PC-3 (cell line): ENCODE data around the gene ZFYVE28. TPM values are rescaled to one million over a fixed set of nuclear protein-coding genes. Genes with fewer than 3 reads are reported as not detected.
A peak's percentile ranks its signal among the peaks of the same experiment; 100 is the strongest.

Experiments
- ATAC-seq: fragments of 200-7000 bp; cut with Tn5 transposase; 2 replicates; pipeline ENCODE4 v1.9.1; 2020; ENCODE audit warnings: mild to moderate bottlenecking, moderate library complexity
- BruUV-seq: library from RNA; stranded (reverse); fragments of 400-500 nt; replicated peaks from 2 replicates; lab custom pipeline; 2021; lab: Mats Ljungman, UMichigan
- CTCF ChIA-PET: fragments of 300-600 bp; sonication (Branson Sonifier 250); formaldehyde crosslinking; loops from one replicate; lab custom pipeline; 2022; ENCODE audit warnings: antibody characterized with exemption; lab: Charles Lee
- POLR2A ChIA-PET: fragments of 300-600 bp; sonication (Branson Sonifier 250); formaldehyde crosslinking; loops from one replicate; lab custom pipeline; 2022; ENCODE audit warnings: antibody characterized with exemption; ENCODE audit not compliant: unreplicated experiment; lab: Charles Lee
- DNase-seq: peaks from one replicate; pipeline ENCODE4 v3.0.0-alpha.2; 2015
- H2AFZ ChIP-seq: fragments of 300-600 bp; sonication (generic); 2 replicates; pipeline ENCODE4 v1.6.0; 2016; ENCODE audit warnings: antibody characterized with exemption, low read length
- H3F3A ChIP-seq: fragments of 300-600 bp; sonication (generic); one replicate; pipeline ENCODE4 v1.6.0; 2017; ENCODE audit warnings: antibody characterized with exemption, low read length, control low read depth, mild to moderate bottlenecking; ENCODE audit not compliant: unreplicated experiment
- H3K27ac ChIP-seq: fragments of 300-600 bp; sonication (generic); 2 replicates; pipeline ENCODE4 v1.5.1; 2016; ENCODE audit warnings: mild to moderate bottlenecking, low read length
- H3K27me3 ChIP-seq: fragments of 300-600 bp; sonication (generic); 2 replicates; pipeline ENCODE4 v1.6.1; 2016; ENCODE audit warnings: low read length, mixed read lengths
- H3K36me3 ChIP-seq: fragments of 300-600 bp; sonication (generic); 2 replicates; pipeline ENCODE4 v1.6.1; 2016; ENCODE audit warnings: low read depth, mixed run types, low read length, mixed read lengths
- H3K4me1 ChIP-seq: fragments of 300-600 bp; sonication (generic); 2 replicates; pipeline ENCODE4 v1.5.1; 2016; ENCODE audit warnings: low read length; ENCODE audit not compliant: insufficient read depth
- H3K4me2 ChIP-seq: fragments of 300-600 bp; sonication (generic); 2 replicates; pipeline ENCODE4 v1.6.0; 2016; ENCODE audit warnings: low read length
- H3K4me3 ChIP-seq: fragments of 300-600 bp; sonication (generic); 2 replicates; pipeline ENCODE4 v1.5.1; 2016; ENCODE audit warnings: mild to moderate bottlenecking, low read length, mixed read lengths
- H3K79me2 ChIP-seq: fragments of 300-600 bp; sonication (generic); 2 replicates; pipeline ENCODE4 v1.6.1; 2017; ENCODE audit warnings: low read length, mixed read lengths
- H3K9ac ChIP-seq: fragments of 300-600 bp; sonication (generic); 2 replicates; pipeline ENCODE4 v1.6.0; 2016; ENCODE audit warnings: mild to moderate bottlenecking, low read length
- H3K9me2 ChIP-seq: fragments of 300-600 bp; sonication (generic); replicated peaks from 2 replicates; pipeline ENCODE4 v1.6.1; 2016; ENCODE audit warnings: mixed run types, low read length, mixed read lengths
- H3K9me3 ChIP-seq: fragments of 300-600 bp; sonication (generic); 2 replicates; pipeline ENCODE4 v1.6.1; 2016; ENCODE audit warnings: low read length, mixed read lengths
- H4K20me1 ChIP-seq: fragments of 300-600 bp; sonication (generic); 2 replicates; pipeline ENCODE4 v1.6.1; 2016; ENCODE audit warnings: low read length, mixed read lengths
- EZH2 ChIP-seq: fragments of 300-600 bp; sonication (generic); IDR thresholded peaks from one replicate; pipeline ENCODE4 v1.6.1; 2017; ENCODE audit warnings: antibody characterized with exemption, mild to moderate bottlenecking, low read length; ENCODE audit not compliant: unreplicated experiment
- EZH2phosphoT487 ChIP-seq: fragments of 300-600 bp; sonication (generic); IDR thresholded peaks from 2 replicates; pipeline ENCODE4 v1.6.1; 2018; ENCODE audit warnings: mild to moderate bottlenecking, antibody characterized with exemption, low read length, borderline replicate concordance
- intact Hi-C: fragments of 100-400 bp; cut with micrococcal nuclease; formaldehyde crosslinking; loops from 2 replicates; pipeline ENCODE4 v1.9.0; 2023
- total RNA-seq: library from RNA; depleted of rRNA; stranded (reverse); fragments of >200 nt; gene quantifications from 2 replicates; pipeline ENCODE4 v1.2.3, GENCODE V29; 2014
- TF ChIP-seq, protein P1 (sequence below): fragments of 300-600 bp; sonication (generic); conservative IDR thresholded peaks from 2 replicates; pipeline ENCODE4 v1.5.1; 2017; ENCODE audit warnings: antibody characterized with exemption, low read depth, mild to moderate bottlenecking, low read length

ZFYVE28 gene
- total RNA-seq, 1 experiment from 2014 or later: 8.0 TPM

- ChIA-PET CTCF (no interaction called here), POLR2A (no interaction called here)
- Histone ChIP-seq H3K27ac (no peak overlapping the region), H3K9me3 (peaks cover 10% of the 10 kb centered on the region), H3K36me3 (peaks cover 16% of the 10 kb centered on the region; the same call in 1 of the 2 replicates), H3K4me1 (peaks cover 14% of the 10 kb centered on the region), H4K20me1 (no peaks in the 10 kb centered on the region), H3K9ac (no peak overlapping the region), H3K4me3 (no peak overlapping the region), H3K4me2 (no peak overlapping the region), H3F3A (peaks cover 5% of the 10 kb centered on the region), H3K79me2 (no peaks in the 10 kb centered on the region), H3K27me3 (no peaks in the 10 kb centered on the region), H3K9me2 (no peaks in the 10 kb centered on the region), H2AFZ (no peak overlapping the region)
- ATAC-seq (no peak), DNase-seq (no peak)
- intact Hi-C loops: no loop called here
- BruUV-seq: no TSS peak
- TF ChIP-seq EZH2 (no peak), EZH2phosphoT487 (no peak)
- TF ChIP-seq, protein P1, sequence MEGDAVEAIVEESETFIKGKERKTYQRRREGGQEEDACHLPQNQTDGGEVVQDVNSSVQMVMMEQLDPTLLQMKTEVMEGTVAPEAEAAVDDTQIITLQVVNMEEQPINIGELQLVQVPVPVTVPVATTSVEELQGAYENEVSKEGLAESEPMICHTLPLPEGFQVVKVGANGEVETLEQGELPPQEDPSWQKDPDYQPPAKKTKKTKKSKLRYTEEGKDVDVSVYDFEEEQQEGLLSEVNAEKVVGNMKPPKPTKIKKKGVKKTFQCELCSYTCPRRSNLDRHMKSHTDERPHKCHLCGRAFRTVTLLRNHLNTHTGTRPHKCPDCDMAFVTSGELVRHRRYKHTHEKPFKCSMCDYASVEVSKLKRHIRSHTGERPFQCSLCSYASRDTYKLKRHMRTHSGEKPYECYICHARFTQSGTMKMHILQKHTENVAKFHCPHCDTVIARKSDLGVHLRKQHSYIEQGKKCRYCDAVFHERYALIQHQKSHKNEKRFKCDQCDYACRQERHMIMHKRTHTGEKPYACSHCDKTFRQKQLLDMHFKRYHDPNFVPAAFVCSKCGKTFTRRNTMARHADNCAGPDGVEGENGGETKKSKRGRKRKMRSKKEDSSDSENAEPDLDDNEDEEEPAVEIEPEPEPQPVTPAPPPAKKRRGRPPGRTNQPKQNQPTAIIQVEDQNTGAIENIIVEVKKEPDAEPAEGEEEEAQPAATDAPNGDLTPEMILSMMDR: no peak
These were observed 86.1 kb downstream of the ZFYVE28 start for GRCh38 chr4:2332201-2332975.

DNA sequence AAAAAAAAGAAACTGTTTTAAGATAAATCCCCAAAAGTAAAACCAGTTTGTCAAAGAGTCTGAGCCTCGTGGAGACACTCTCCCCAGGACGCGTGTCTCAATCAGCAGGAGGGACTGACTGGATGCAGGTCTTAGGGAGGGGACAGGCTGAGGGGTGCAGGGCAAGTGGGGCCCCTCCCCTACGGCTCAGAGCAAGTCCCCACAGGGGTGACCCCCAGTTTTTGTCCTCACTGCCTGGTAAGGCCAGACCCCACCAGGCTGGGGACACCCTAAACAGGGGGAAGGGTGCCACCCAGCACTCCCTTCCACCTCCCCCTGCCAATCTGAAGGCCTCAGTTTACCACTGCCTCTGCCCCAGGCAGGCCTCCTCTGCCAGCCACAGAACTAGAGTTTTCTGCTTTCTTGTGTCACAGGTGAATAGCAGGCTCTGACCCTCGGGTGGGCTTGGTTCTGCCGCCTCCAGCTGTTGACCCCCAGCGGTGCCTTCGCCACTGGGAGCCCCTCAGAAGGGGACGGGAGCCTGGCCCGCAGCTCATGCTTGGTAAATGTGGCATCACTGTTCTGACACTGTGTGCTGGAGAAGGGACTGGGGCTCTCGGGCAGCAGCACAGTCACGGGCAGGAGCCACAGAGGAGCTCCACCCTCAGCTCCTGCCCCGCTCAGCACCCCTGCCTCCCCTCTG is 86.8 kb downstream of the ZFYVE28 start:
- no peaks in the 10 kb centered on the region for H4K20me1 ChIP-seq
- H3K27ac ChIP-seq: no peak overlapping the region
- intact Hi-C loops: no loop called here
- CTCF ChIA-PET: no interaction called here
- no peak overlapping the region for H3K9ac ChIP-seq
- ATAC-seq (no peak), DNase-seq (no peak)
- H3K9me3 ChIP-seq: peaks cover 11% of the 10 kb centered on the region
- POLR2A ChIA-PET: no interaction called here
- H2AFZ ChIP-seq: no peak overlapping the region
- no peaks in the 10 kb centered on the region for H3K27me3 ChIP-seq
- H3F3A ChIP-seq: peaks cover 5% of the 10 kb centered on the region
- H3K4me2 ChIP-seq: no peak overlapping the region
- no TSS peak for BruUV-seq
- no peaks in the 10 kb centered on the region for H3K9me2 ChIP-seq
- peaks cover 14% of the 10 kb centered on the region for H3K4me1 ChIP-seq
- H3K4me3 ChIP-seq: no peak overlapping the region
- TF ChIP-seq EZH2phosphoT487 (no peak), EZH2 (no peak)
- TF ChIP-seq, protein P1: no peak
- H3K79me2 ChIP-seq: no peaks in the 10 kb centered on the region
- peaks cover 16% of the 10 kb centered on the region; the same call in 1 of the 2 replicates for H3K36me3 ChIP-seq

GRCh38 chr4:2331043-2331420 is 87.4 kb downstream of the ZFYVE28 start:
- H3K9me3 ChIP-seq: peaks cover 13% of the 10 kb centered on the region
- ChIA-PET CTCF (no interaction called here), POLR2A (no interaction called here)
- H3K36me3 ChIP-seq: peaks cover 16% of the 10 kb centered on the region; the same call in 1 of the 2 replicates
- H3K79me2 ChIP-seq: no peaks in the 10 kb centered on the region
- no peak for TF ChIP-seq EZH2phosphoT487
- no peak for TF ChIP-seq EZH2
- TF ChIP-seq, protein P1: no peak
- H3K27me3 ChIP-seq: no peaks in the 10 kb centered on the region
- BruUV-seq: no TSS peak
- H3K9me2 ChIP-seq: no peaks in the 10 kb centered on the region
- ATAC-seq: no peak
- peak overlapping the region; percentile 89; the same call in 1 of the 2 replicates for H3K27ac ChIP-seq
- H3K9ac ChIP-seq: no peak overlapping the region
- H3K4me1 ChIP-seq: peaks cover 14% of the 10 kb centered on the region
- H3F3A ChIP-seq: peaks cover 5% of the 10 kb centered on the region
- H3K4me3 ChIP-seq: no peak overlapping the region
- DNase-seq: no peak
- intact Hi-C loops: no loop called here
- H3K4me2 ChIP-seq: no peak overlapping the region
- H2AFZ ChIP-seq: no peak overlapping the region
- no peaks in the 10 kb centered on the region for H4K20me1 ChIP-seq
